Activated T-helper 2 cell treated with anti-CD3 and anti-CD28 coated beads, Interferon-gamma antibody, Interleukin-2, Interleukin-4, amounts not matched to agents 10 μg/mL and 5 μg/mL and 100 μg/mL, durations not matched to agents 14 hours and 24 hours and 36 hours (primary cell): Measurements from ENCODE around the gene ZDHHC24. TPM values are rescaled to one million over a fixed set of nuclear protein-coding genes. Genes with fewer than 3 reads are reported as not detected.

Experiments
- DNase-seq: peaks from one replicate; pipeline ENCODE4 v3.0.0; 2021; ENCODE audit warnings: low spot score
- H3K27ac Mint-ChIP-seq: one replicate; pipeline ENCODE4 v1.8.0; 2021; ENCODE audit warnings: mixed read lengths
- H3K27me3 Mint-ChIP-seq: one replicate; pipeline ENCODE4 v1.8.0; 2021; ENCODE audit warnings: low read depth, mixed read lengths
- H3K36me3 Mint-ChIP-seq: one replicate; pipeline ENCODE4 v1.8.0; 2021; ENCODE audit warnings: low read depth, mixed read lengths
- H3K4me1 Mint-ChIP-seq: one replicate; pipeline ENCODE4 v1.8.0; 2021; ENCODE audit warnings: low read depth, mixed read lengths
- H3K4me3 Mint-ChIP-seq: one replicate; pipeline ENCODE4 v1.8.0; 2021; ENCODE audit warnings: low read depth, mild to moderate bottlenecking, moderate library complexity, mixed read lengths
- H3K9me3 Mint-ChIP-seq: one replicate; pipeline ENCODE4 v1.8.0; 2021; ENCODE audit warnings: mixed read lengths
- intact Hi-C: fragments of 100-400 bp; cut with micrococcal nuclease; formaldehyde crosslinking; loops from one replicate; pipeline ENCODE4 v1.15.1; 2023
- total RNA-seq: library from RNA; stranded (reverse); gene quantifications from 2 replicates; pipeline ENCODE4 v1.2.3, GENCODE V29; 2022

ZDHHC24 gene
- total RNA-seq, 1 donor from 2014 or later = 14.0 TPM

GRCh38 chr11:66497206-66497605 lies 48.6 kb downstream of the ZDHHC24 start:
- Mint-ChIP-seq H3K27ac (no peak overlapping the region), H3K4me3 (no peak overlapping the region), H3K4me1 (no peaks in the 10 kb centered on the region), H3K36me3 (peaks cover 26% of the 10 kb centered on the region), H3K9me3 (no peaks in the 10 kb centered on the region), H3K27me3 (no peaks in the 10 kb centered on the region)
- no peak for DNase-seq
- intact Hi-C loops = no loop called here

DNA sequence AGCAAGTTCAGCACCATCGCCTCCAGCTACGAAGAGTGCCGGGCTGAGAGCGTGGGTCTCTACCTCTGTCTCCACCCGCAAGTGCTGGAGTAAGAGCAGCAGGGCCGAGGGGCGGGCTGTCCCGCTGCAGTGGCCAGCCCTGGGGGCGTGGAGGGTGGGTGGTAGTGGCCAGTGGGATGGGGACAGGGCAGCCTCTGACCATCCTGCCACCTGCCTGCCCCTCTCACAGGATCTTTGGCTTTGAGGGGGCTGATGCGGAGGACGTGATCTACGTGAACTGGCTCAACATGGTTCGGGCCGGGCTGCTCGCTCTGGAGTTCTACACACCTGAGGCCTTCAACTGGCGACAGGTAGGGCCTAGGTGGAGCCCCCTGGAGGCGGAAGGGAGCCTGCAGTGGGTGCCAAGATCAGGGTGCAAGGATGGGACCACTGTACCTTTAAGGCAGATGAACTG lies 50.4 kb downstream of the ZDHHC24 start:
- peaks cover 29% of the 10 kb centered on the region for H3K36me3 Mint-ChIP-seq
- H3K4me1 Mint-ChIP-seq = no peaks in the 10 kb centered on the region
- intact Hi-C loops = no loop called here
- H3K9me3 Mint-ChIP-seq = no peaks in the 10 kb centered on the region
- H3K4me3 Mint-ChIP-seq = no peak overlapping the region
- no peak overlapping the region for H3K27ac Mint-ChIP-seq
- H3K27me3 Mint-ChIP-seq = no peaks in the 10 kb centered on the region
- no peak for DNase-seq

- H3K36me3 Mint-ChIP-seq = peaks cover 30% of the 10 kb centered on the region
- no peak overlapping the region for H3K27ac Mint-ChIP-seq
- H3K9me3 Mint-ChIP-seq = no peaks in the 10 kb centered on the region
- no peak overlapping the region for H3K4me3 Mint-ChIP-seq
- H3K27me3 Mint-ChIP-seq = no peaks in the 10 kb centered on the region
- no peaks in the 10 kb centered on the region for H3K4me1 Mint-ChIP-seq
- no peak for DNase-seq
- intact Hi-C loops = no loop called here
Observed at GRCh38 chr11:66494935-66495334, 50.9 kb downstream of the ZDHHC24 start.

DNA sequence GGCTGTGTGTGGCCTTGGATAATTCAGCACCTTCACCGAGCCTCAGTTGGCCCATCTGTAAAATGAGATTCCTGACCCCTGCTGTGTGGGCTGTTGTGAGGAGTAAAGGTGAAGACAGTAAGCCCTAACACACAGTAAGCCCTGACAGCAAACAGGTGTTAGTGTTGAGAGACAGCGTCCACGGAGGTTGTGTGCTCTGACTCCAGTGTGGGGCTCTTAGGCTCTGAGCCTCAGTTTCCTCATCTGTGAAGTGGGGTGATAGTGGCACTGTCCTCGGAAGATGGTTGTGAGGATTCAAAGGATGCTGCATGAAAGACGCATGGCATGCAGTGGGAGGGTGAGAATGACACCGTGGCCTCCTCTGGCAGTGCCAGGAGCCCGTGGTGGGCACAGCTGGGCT lies 51.4 kb downstream of the ZDHHC24 start:
- no peak overlapping the region for H3K27ac Mint-ChIP-seq
- no peak overlapping the region for H3K4me3 Mint-ChIP-seq

GRCh38 chr11:66493130-66493529 lies 52.7 kb downstream of the ZDHHC24 start:
- no peak for DNase-seq
- no peak overlapping the region for H3K27ac Mint-ChIP-seq
- H3K27me3 Mint-ChIP-seq = no peaks in the 10 kb centered on the region
- H3K36me3 Mint-ChIP-seq = peaks cover 33% of the 10 kb centered on the region
- no peaks in the 10 kb centered on the region for H3K4me1 Mint-ChIP-seq
- no peak overlapping the region for H3K4me3 Mint-ChIP-seq
- intact Hi-C loops = no loop called here
- no peaks in the 10 kb centered on the region for H3K9me3 Mint-ChIP-seq

More for the DNA sequence above, 51.4 kb downstream of the ZDHHC24 start:
- Mint-ChIP-seq H3K4me1 (no peaks in the 10 kb centered on the region), H3K9me3 (no peaks in the 10 kb centered on the region), H3K27me3 (no peaks in the 10 kb centered on the region), H3K36me3 (peaks cover 32% of the 10 kb centered on the region)
- intact Hi-C loops = no loop called here
- DNase-seq = no peak

GRCh38 chr11:66492161-66492865 lies 53.5 kb downstream of the ZDHHC24 start:
- Mint-ChIP-seq H3K9me3 (no peaks in the 10 kb centered on the region), H3K27ac (peak overlapping the region; percentile 2), H3K4me3 (no peak overlapping the region), H3K36me3 (peaks cover 40% of the 10 kb centered on the region), H3K27me3 (no peaks in the 10 kb centered on the region), H3K4me1 (no peaks in the 10 kb centered on the region)
- intact Hi-C loops = no loop called here
- DNase-seq = no peak

GRCh38 chr11:66491315-66491935 lies 54.4 kb downstream of the ZDHHC24 start:
- intact Hi-C loops = no loop called here
- Mint-ChIP-seq H3K4me1 (no peaks in the 10 kb centered on the region), H3K27me3 (no peaks in the 10 kb centered on the region), H3K9me3 (no peaks in the 10 kb centered on the region), H3K4me3 (no peak overlapping the region), H3K27ac (no peak overlapping the region), H3K36me3 (peaks cover 39% of the 10 kb centered on the region)
- DNase-seq = no peak

DNA sequence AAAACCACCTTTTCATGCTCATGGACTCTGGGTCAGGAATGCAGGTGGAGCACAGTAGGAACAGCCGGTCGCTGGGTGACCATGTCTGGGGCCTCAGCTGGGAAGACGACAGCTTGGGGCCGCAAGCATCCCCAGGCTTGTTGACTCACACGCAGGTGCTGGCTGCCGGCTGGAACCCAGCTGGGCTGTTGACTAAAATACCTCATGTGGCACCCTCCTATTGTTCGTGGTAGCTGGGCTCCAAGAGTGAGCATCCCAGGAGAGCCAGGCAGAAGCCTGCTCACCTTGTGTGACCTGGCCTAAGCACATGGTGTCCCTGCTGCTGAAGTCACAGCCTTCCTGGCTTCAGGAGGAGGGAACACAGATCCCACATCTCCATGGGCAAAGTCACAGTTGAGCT lies 56.2 kb downstream of the ZDHHC24 start:
- H3K4me1 Mint-ChIP-seq = peaks cover 3% of the 10 kb centered on the region
- no peak for DNase-seq
- no peak overlapping the region for H3K4me3 Mint-ChIP-seq
- H3K27ac Mint-ChIP-seq = no peak overlapping the region
- peaks cover 42% of the 10 kb centered on the region for H3K36me3 Mint-ChIP-seq
- intact Hi-C loops = no loop called here
- no peaks in the 10 kb centered on the region for H3K27me3 Mint-ChIP-seq
- no peaks in the 10 kb centered on the region for H3K9me3 Mint-ChIP-seq

- Mint-ChIP-seq H3K27me3 (no peaks in the 10 kb centered on the region), H3K4me1 (peaks cover 8% of the 10 kb centered on the region), H3K9me3 (no peaks in the 10 kb centered on the region), H3K27ac (no peak overlapping the region), H3K4me3 (no peak overlapping the region), H3K36me3 (peaks cover 42% of the 10 kb centered on the region)
- intact Hi-C loops = no loop called here
- DNase-seq = no peak
Observed at GRCh38 chr11:66488957-66489356, 56.9 kb downstream of the ZDHHC24 start.

GRCh38 chr11:66484806-66485380 lies 61.0 kb downstream of the ZDHHC24 start:
- H3K4me1 Mint-ChIP-seq = peaks cover 20% of the 10 kb centered on the region
- intact Hi-C loops = no loop called here
- no peak overlapping the region for H3K4me3 Mint-ChIP-seq
- DNase-seq = no peak
- H3K9me3 Mint-ChIP-seq = no peaks in the 10 kb centered on the region
- H3K27ac Mint-ChIP-seq = no peak overlapping the region
- H3K36me3 Mint-ChIP-seq = peaks cover 44% of the 10 kb centered on the region
- H3K27me3 Mint-ChIP-seq = no peaks in the 10 kb centered on the region

- peaks cover 20% of the 10 kb centered on the region for H3K36me3 Mint-ChIP-seq
- H3K4me1 Mint-ChIP-seq = peaks cover 28% of the 10 kb centered on the region
- peak within 1 kb of the TSS; percentile 85 for H3K4me3 Mint-ChIP-seq
- peak within 1 kb of the TSS; percentile 84 for H3K27ac Mint-ChIP-seq
- H3K27me3 Mint-ChIP-seq = no peaks in the 10 kb centered on the region
- DNase-seq = peak; percentile 96
- H3K9me3 Mint-ChIP-seq = no peaks in the 10 kb centered on the region
- intact Hi-C loops = loop anchor here (1.0 kb wide), 2 partner anchors 14 to 41 kb away; partner anchors contain the start of gene PELI3
Observed at GRCh38 chr11:66480117-66480938, 65.5 kb downstream of the ZDHHC24 start, which contains the start of gene DPP3. Gene DPP3, plus strand, starts transcription at chr11:66480434. Its CDS starts 1,767 bp downstream, at chr11:66482201.

DNA sequence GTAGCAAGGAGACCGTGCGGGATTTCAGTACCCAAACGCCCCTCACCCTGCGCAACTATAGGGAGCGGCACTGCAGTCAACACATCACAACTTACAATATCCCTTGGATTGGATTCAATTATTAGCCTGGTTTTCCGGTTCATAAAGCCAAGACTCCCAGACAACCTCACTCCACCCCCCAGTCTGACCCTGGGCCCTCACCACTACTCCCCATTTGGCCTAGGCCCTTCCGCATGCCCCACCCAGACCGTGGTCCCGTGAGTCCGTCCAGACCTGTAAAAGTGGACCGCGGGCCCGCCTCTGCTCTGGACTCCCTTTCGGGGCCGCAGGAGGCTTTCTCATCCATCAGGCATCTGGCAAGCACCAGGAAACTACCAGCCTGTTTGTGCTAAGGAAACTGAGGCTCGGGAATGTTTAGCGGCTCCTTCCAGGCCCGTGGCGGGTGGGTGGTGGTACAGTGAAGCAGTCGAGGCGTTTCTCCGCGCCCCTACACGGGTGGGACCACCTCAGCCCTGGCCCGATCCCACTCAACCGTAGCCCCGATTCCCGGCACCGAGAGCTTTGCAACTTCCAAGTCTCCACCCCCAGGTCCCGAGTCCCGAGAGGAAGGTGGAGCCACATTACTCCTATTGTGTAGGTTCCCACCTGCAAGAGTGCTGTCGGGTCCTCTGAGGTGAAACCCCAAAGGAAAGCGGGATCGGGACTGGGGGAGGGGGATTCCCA lies 66.3 kb downstream of the ZDHHC24 start:
- Mint-ChIP-seq H3K36me3 (peaks cover 20% of the 10 kb centered on the region), H3K27me3 (no peaks in the 10 kb centered on the region), H3K27ac (peak overlapping the region; percentile 79), H3K4me3 (peak overlapping the region; percentile 85), H3K4me1 (peaks cover 24% of the 10 kb centered on the region), H3K9me3 (no peaks in the 10 kb centered on the region)
- intact Hi-C loops = loop anchor here (1.0 kb wide), 2 partner anchors 13 to 40 kb away; partner anchors contain the start of gene PELI3
- no peak for DNase-seq
